NCI-H748 (cell line): ENCODE data around the gene KCP.
"Not testable (repeated sequence)": the region's sequence is repeated elsewhere in the genome, so short reads cannot be mapped to it uniquely, and the experiment has no call there.

Experiments
- DNase-seq: peaks from one replicate; lab custom pipeline; 2025; ENCODE audit not compliant: unreplicated experiment; lab: John Stamatoyannopoulos, UW

The KCP gene

GRCh38 chr7:128910569-128910945 is at the start of gene KCP:
TSS of gene KCP (minus strand) at chr7:128910709. CDS start at chr7:128910676, 33 bp downstream.
- DNase-seq: no peak

DNA sequence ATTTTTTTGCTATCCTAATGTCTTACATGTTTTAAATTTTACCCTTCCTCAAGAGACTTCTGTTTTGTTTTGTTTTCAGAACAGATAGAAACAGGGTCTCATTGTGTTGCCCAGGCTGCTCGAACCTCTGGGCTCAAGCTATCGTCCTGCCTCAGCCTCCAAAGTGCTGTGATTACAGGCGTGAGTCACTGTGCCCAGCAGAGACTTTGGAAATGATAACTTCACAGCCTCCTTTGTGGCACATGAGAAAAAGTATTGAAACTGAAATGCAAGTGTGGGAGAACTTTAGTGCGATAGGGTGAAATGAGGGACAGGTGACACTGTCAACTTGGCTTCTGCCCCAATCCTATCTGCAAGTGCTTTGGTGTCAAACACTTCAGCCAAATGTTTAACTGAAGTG is 48.8 kb upstream of the KCP start:
- DNase-seq: no peak

DNA sequence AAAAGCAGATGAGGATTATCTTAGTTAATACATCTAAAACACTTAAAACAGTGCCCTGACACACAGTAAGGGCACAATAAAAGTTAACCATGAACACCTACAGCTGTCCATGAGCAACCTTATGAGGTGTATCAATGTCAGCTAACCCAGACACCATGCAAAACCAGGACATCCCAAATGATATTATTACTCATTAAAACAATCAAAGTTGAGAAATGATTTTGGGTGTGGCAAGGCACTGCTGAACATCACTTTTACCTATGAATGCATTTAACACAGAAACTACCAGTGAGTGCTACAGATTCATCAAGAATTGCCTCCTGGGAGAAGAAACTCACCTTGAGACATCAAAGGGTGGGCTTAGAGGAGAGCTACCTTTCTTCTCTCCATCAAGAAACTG is 45.5 kb upstream of the KCP start:
- no peak for DNase-seq

- peak; percentile 85 for DNase-seq
Measured at GRCh38 chr7:128954830-128955802, 44.6 kb upstream of the KCP start.

DNA sequence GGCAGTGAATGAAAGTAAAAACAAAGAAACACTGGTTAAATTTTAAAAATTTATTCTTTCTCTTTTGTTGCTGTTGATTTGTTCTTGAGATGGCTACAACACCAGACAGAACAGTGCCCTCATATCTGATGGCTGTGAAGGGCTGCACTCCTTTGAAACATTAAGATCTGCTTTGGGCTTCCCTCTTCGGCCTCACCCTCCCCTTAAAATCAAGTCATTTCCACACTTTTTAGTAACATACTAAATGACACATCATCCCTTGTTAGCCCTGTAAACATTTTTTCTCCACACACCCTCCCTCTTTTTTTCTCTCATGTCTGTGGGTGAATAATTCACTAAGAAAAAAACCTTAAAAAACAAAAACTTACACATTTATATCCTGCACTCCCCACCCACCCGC is 43.6 kb upstream of the KCP start:
- DNase-seq: no peak

DNA sequence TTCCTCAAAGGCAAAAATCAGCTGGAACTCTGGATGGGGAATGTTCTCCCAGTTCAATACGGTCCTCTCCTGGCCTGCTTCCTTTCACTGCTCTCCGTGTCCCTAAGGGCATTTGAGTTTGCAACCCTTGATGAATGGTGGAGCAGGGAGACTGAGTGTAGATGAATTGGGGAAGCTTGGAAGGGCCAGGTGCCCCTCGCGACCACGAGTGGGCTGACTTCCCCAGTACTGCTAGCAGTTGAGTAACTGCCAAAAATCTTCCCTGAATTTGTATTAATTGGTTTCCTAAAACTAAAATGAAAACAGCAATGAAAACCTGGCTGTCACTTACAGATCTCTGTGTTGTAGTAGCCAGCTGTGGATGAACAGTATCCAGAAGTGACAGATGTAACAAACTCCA is 40.8 kb upstream of the KCP start:
- DNase-seq: no peak

GRCh38 chr7:128948976-128949760 is 38.7 kb upstream of the KCP start:
- no peak for DNase-seq

DNA sequence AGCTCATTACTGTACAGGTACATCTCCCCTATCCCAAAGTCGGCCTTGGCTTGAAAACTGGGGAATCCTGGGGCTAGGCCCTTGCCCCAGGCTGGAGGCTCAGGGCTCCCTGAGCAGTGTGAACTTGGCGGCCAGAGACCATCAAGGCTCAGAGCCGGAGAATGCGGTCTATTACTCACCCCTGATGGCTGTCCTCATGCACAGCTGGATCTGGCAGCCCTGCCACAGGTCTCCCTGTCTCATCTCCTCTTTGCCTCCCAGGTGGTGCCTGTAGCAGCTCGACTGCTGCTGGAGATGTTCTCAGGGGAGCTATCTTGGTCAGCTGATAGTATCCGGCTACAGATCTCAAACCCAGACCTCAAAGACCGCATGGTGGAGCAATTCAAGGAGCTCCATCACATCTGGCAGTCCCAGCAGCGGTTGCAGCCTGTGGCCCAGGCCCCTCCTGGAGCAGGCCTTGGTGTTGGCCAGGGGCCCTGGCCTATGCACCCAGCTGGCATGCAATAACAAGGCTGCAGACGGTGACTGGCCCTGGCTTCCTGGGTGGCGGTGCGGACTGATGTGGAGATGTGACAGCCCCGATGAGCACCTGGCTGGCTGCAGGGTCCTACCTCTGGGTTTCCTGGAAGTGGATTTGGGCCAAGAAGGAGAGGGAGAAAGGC is 37.9 kb upstream of the KCP start:
- no peak for DNase-seq

DNA sequence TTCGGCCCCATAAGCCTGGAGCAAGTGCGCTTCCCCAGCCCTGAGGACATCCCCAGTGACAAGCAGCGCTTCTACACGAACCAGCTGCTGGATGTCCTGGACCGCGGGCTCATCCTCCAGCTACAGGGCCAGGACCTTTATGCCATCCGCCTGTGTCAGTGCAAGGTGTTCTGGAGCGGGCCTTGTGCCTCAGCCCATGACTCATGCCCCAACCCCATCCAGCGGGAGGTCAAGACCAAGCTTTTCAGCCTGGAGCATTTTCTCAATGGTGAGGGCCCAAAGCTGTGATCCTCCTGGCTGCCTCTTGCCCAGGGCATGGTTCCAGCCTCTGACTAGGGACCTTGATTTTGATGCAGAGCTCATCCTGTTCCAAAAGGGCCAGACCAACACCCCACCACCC is 37.3 kb upstream of the KCP start:
- no peak for DNase-seq

- no peak for DNase-seq
Measured at GRCh38 chr7:128946936-128947830, 36.7 kb upstream of the KCP start.

DNA sequence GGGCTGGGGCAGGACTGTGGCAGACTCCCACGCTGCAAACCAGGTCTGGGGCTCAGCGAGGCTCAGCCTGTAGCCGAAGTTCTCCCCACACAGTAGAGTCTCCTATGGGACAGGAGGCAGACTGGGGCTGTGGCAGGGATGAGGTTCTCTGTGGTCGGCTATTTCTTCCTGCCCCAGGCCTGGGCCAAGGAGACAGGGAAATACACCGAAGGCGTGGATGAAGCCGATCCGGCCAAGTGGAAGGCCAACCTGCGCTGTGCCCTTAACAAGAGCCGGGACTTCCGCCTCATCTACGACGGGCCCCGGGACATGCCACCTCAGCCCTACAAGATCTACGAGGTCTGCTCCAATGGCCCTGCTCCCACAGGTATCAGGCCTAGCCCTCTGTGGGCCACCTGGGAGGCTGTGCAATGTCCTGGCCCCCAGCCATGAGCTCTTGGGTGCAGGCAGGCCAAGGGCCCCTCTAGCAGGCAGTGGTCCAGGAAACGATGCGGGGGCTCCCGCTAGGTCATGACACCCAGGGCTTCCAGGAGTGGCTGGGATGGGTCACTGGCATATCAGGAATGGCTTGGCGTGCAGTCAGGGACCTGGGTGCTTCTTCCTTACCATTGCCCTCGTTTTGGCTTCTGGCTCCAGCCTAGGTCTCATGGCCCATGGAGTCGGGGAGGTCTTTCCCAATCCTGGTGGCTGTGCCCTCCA is 35.3 kb upstream of the KCP start:
- DNase-seq: no peak

- DNase-seq: no peak
Measured at GRCh38 chr7:128944487-128945236, 34.2 kb upstream of the KCP start.

GRCh38 chr7:128943251-128943650 is 32.7 kb upstream of the KCP start:
- DNase-seq: not testable (repeated sequence)

DNA sequence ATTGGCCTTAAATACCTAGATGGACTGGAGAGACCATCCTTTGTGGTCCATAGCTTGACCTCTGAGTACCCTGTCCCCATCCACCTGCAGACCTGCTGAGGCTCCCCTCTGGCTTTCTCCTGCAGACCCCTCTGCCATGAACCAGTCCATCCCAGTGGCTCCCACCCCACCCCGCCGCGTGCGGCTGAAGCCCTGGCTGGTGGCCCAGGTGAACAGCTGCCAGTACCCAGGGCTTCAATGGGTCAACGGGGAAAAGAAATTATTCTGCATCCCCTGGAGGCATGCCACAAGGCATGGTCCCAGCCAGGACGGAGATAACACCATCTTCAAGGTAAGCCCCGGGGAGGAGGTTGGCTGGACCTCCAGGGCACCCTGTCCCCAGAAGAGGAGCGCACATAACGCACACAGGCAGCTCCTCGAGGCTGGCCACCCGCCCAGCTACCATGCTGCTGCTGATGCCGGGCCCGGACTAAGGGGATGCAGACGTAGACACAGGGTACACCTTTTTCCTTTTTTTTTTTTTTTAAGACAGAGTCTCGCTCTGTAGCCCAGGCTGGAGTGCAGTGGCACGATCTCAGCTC is 31.5 kb upstream of the KCP start:
- no peak for DNase-seq

DNA sequence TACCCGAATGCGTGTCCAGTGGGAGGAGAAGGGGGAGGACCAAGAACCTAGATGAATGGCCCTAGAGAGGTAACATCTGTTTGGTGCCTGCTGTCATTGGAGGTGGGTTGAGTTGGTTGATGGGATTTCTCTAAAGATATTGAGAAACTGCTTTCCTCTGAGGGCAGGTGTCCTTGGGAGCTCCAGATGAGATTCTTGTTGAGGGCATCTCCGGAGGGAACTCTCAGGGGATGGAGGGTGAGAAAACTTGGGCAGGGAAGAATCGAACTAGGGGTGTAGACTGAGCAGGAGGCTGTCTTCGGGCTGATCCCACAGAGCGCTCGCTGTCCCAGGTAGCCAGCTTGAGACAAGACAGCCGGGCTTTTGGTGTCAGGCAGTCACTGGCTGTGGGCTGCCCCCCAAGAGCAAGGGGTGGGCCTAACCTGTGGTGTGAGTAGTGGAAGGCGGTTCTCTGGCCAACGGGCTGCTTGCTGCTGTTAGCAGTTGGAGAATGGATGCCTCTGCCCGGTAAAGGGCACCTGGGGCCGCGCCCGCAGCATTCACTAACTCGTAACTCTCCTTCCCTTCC is 30.9 kb upstream of the KCP start:
- no peak for DNase-seq

DNA sequence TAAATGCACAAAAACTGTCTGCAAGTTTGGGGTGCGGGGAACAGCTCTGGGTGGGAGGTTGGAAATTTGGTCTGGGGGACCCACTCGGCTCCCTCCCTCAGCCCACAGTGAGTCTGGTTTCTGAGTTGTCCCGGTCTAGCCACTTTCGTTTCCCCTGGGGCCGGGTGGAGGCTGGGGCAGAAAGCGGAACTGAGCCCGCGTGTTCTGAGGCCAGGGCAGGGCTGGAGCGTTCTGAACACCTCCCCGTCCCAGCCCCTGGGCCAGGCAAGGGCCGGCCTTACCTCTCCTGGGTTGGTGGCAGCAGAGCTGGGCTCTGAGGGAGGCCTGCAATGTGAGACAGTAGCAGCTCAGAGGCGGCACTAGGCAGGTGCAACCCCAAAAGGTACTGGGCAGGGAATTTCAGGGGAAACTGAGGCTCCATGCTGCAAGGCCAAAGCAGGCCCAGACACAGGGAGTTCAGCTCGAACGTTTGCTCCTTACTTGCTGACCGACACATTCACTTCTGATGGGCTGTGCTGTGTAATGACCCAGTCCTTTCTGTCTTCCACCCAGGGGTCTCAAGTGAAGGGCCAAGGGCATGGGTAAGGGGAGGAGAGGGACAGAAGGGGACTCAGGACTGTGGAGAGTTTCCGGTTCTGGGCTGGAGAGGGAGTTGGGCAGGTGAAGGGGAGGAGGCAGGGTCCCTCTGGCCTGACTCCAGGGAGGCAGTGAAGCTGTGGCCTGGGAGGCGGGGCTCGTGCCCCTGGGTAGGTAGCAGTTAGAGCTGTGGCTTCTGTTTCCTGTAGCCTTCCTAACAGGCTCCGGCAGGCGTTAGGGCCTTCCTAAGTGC is 30.2 kb upstream of the KCP start:
- DNase-seq: no peak

DNA sequence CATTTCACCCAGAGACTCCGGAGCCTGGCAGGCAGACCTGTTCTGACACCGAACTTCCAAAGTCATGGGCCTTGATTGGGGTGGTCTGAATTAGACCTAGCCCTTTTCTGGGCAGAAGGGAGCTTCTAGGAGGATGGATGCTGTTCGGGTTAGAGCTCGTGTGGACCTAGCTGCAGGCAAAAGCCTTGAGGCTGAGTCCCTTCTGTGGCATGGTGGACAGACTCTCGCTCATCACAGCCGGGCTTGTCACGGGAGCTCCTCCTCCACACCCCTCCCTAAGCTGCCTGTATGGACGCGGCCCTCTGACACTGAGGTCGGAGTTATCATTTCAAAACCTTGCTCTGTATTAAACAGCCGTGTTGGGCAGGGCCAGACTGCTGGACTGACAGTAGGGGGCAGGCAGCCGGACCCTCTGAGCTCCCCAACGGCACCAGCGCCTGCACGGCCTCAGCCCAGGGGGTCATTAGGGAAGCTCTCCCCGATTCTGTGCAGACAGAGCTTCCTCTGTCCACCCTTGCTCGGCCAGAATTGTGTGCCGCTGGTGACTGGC is 29.4 kb upstream of the KCP start:
- DNase-seq: no peak
